GM19395 (cell line): ENCODE data around the gene FAM76A.
"Not testable (repeated sequence)": the region's sequence is repeated elsewhere in the genome, so short reads cannot be mapped to it uniquely, and the experiment has no call there.

ENCODE experiments used
- ATAC-seq: cut with Tn5 transposase; IDR thresholded peaks from one replicate; pipeline ENCODE4 v1.9.1; 2021; ENCODE audit warnings: mild to moderate bottlenecking, moderate library complexity; ENCODE audit not compliant: unreplicated experiment

FAM76A gene

GRCh38 chr1:27725374-27726172 lies at the start of gene FAM76A:
TSS of gene FAM76A (plus strand) at chr1:27725961. CDS start at chr1:27726081, 120 bp downstream.
- peak; percentile 91 for ATAC-seq

- ATAC-seq, result no peak
Measured at GRCh38 chr1:27676410-27676809, 49.4 kb upstream of the FAM76A start.

- no peak for ATAC-seq
Measured at GRCh38 chr1:27678747-27679146, 47.0 kb upstream of the FAM76A start.

- ATAC-seq, result not testable (repeated sequence)
Measured at GRCh38 chr1:27680225-27680791, 45.5 kb upstream of the FAM76A start.

- ATAC-seq, result not testable (repeated sequence)
Measured at GRCh38 chr1:27681580-27681979, 44.2 kb upstream of the FAM76A start.

GRCh38 chr1:27682351-27682944 lies 43.3 kb upstream of the FAM76A start:
- no peak for ATAC-seq

GRCh38 chr1:27684176-27684575 lies 41.6 kb upstream of the FAM76A start:
- ATAC-seq, result no peak

- no peak for ATAC-seq
Measured at GRCh38 chr1:27686223-27686990, 39.4 kb upstream of the FAM76A start.

GRCh38 chr1:27687906-27688305 lies 37.9 kb upstream of the FAM76A start:
- no peak for ATAC-seq

- ATAC-seq, result peak; percentile 50
Measured at GRCh38 chr1:27689423-27690173, 36.2 kb upstream of the FAM76A start.

GRCh38 chr1:27690183-27690582 lies 35.6 kb upstream of the FAM76A start:
- no peak for ATAC-seq

GRCh38 chr1:27696835-27697234 lies 28.9 kb upstream of the FAM76A start:
- not testable (repeated sequence) for ATAC-seq

GRCh38 chr1:27704958-27705357 lies 20.8 kb upstream of the FAM76A start:
- no peak for ATAC-seq

- ATAC-seq, result no peak
Measured at GRCh38 chr1:27705545-27705944, 20.2 kb upstream of the FAM76A start.

GRCh38 chr1:27710574-27710973 lies 15.2 kb upstream of the FAM76A start:
- no peak for ATAC-seq

GRCh38 chr1:27713139-27713725 lies 12.5 kb upstream of the FAM76A start:
- no peak for ATAC-seq

GRCh38 chr1:27713869-27714513 lies 11.8 kb upstream of the FAM76A start:
- no peak for ATAC-seq

- ATAC-seq, result no peak
Measured at GRCh38 chr1:27716262-27716895, 9.4 kb upstream of the FAM76A start.
